ENCODE measurements around the gene AGXT.

AGXT gene

GRCh38 chr2:240886678-240887609 is 18.3 kb downstream of the AGXT start:
- DNase-seq: no peak

- no peak for DNase-seq
Observed at GRCh38 chr2:240887631-240888030, 19.0 kb downstream of the AGXT start.

GRCh38 chr2:240888130-240888889 is 19.7 kb downstream of the AGXT start:
- DNase-seq: no peak

- no peak for DNase-seq
Observed at GRCh38 chr2:240888890-240889573, 20.4 kb downstream of the AGXT start.

GRCh38 chr2:240889601-240890560 is 21.3 kb downstream of the AGXT start:
- no peak for DNase-seq

GRCh38 chr2:240890691-240891090 is 22.1 kb downstream of the AGXT start:
- no peak for DNase-seq

- DNase-seq: no peak
Observed at GRCh38 chr2:240891492-240892340, 23.1 kb downstream of the AGXT start.

- no peak for DNase-seq
Observed at GRCh38 chr2:240892356-240892755, 23.7 kb downstream of the AGXT start.

- DNase-seq: no peak
Observed at GRCh38 chr2:240892925-240893324, 24.3 kb downstream of the AGXT start.

GRCh38 chr2:240893363-240893844 is 24.8 kb downstream of the AGXT start:
- DNase-seq: no peak

GRCh38 chr2:240894006-240894405 is 25.4 kb downstream of the AGXT start:
- no peak for DNase-seq

GRCh38 chr2:240894836-240895558 is 26.4 kb downstream of the AGXT start:
- no peak for DNase-seq

- peak; percentile 42 for DNase-seq
Observed at GRCh38 chr2:240895656-240896388, 27.2 kb downstream of the AGXT start, which contains the start of gene MAB21L4. TSS of gene MAB21L4 (minus strand) at chr2:240896156. CDS start at chr2:240895997, 159 bp downstream.

- no peak for DNase-seq
Observed at GRCh38 chr2:240896394-240896793, 27.8 kb downstream of the AGXT start.

GRCh38 chr2:240896871-240897692 is 28.5 kb downstream of the AGXT start:
- peak; percentile 82 for DNase-seq

- no peak for DNase-seq
Observed at GRCh38 chr2:240898108-240898730, 29.6 kb downstream of the AGXT start.

GRCh38 chr2:240898731-240899467 is 30.3 kb downstream of the AGXT start:
- no peak for DNase-seq

Data from NCI-H1105 treated with DMSO at 0.1 percent for 48 hours (cell line).